ENCODE measurements around the gene CARD19. TPM values are rescaled to one million over a fixed set of nuclear protein-coding genes. Genes with fewer than 3 reads are reported as not detected.
"Not testable (repeated sequence)": the region's sequence is repeated elsewhere in the genome, so short reads cannot be mapped to it uniquely, and the experiment has no call there.

The CARD19 gene
- total RNA-seq, 4 donors from 2014 or later, result 53.4 to 93.6 (median 60.7) TPM

GRCh38 chr9:93115486-93116071 lies 19.6 kb downstream of the CARD19 start:
- DNase-seq (ENCODE audit: low spot score in 2 of 2), result no peak

GRCh38 chr9:93116072-93116961 lies 20.3 kb downstream of the CARD19 start:
- no peak for TF ChIP-seq CTCF (IDR thresholded peaks at IDR 0.05)
- TF ChIP-seq EP300 (IDR thresholded peaks at IDR 0.05), result peak; percentile 37 to 84
- H3K27ac ChIP-seq, result peak overlapping the region in 3 of 4 donors; percentile 55 to 85 (median 83)
- 47 to 55% methylated on average over 15 to 17 of the region's 17 CpGs for WGBS, 2 donors
- peaks cover 0 to 44% (median 5%) of the 10 kb centered on the region in 3 donors for H3K36me3 ChIP-seq
- peaks cover 0 to 33% (median 26%) of the 10 kb centered on the region in 4 donors for H3K4me1 ChIP-seq
- no peaks in the 10 kb centered on the region for H3K27me3 ChIP-seq
- no peak overlapping the region for H3K4me3 ChIP-seq
- H3K9me3 ChIP-seq, result no peaks in the 10 kb centered on the region
- peak in 1 of 2 donors; percentile 70 for DNase-seq (ENCODE audit: low spot score in 2 of 2)

More at GRCh38 chr9:93115486-93116071, 19.6 kb downstream of the CARD19 start:
- no peaks in the 10 kb centered on the region for H3K27me3 ChIP-seq
- no peak overlapping the region for H3K4me3 ChIP-seq
- TF ChIP-seq EP300 (IDR thresholded peaks at IDR 0.05), result no peak
- no peak for TF ChIP-seq CTCF (IDR thresholded peaks at IDR 0.05)
- no peak for TF ChIP-seq POLR2A (IDR thresholded peaks at IDR 0.05)
- no peaks in the 10 kb centered on the region for H3K9me3 ChIP-seq
- H3K27ac ChIP-seq, result peak overlapping the region in 1 of 4 donors; percentile 83
- 15 to 34% methylated on average over 2 to 3 of the region's 3 CpGs for WGBS, 2 donors
- H3K36me3 ChIP-seq, result peaks cover 0 to 44% (median 11%) of the 10 kb centered on the region in 3 donors
- H3K4me1 ChIP-seq, result peaks cover 0 to 29% (median 22%) of the 10 kb centered on the region in 4 donors

- H3K27ac ChIP-seq; H3K4me3 ChIP-seq; DNase-seq (ENCODE audit: low spot score in 2 of 2); H3K27me3 ChIP-seq; H3K9me3 ChIP-seq: not testable (repeated sequence)
- H3K36me3 ChIP-seq, result peaks cover 0 to 44% (median 0%) of the 10 kb centered on the region in 3 donors
- 86% methylated on average over 9 of the region's 9 CpGs for WGBS, 2 donors
- H3K4me1 ChIP-seq, result peaks cover 0 to 37% (median 26%) of the 10 kb centered on the region in 4 donors
These were observed 21.5 kb downstream of the CARD19 start for GRCh38 chr9:93117521-93117920.

- H3K4me3 ChIP-seq, result no peak overlapping the region
- H3K27me3 ChIP-seq, result no peaks in the 10 kb centered on the region
- no peaks in the 10 kb centered on the region for H3K9me3 ChIP-seq
- TF ChIP-seq POLR2A (IDR thresholded peaks at IDR 0.05) (no peak), CTCF (IDR thresholded peaks at IDR 0.05) (no peak), EP300 (IDR thresholded peaks at IDR 0.05) (no peak)
- peaks cover 0 to 44% (median 0%) of the 10 kb centered on the region in 3 donors for H3K36me3 ChIP-seq
- peaks cover 0 to 37% (median 26%) of the 10 kb centered on the region in 4 donors for H3K4me1 ChIP-seq
- 93 to 98% methylated on average over 12 of the region's 12 CpGs for WGBS, 2 donors
- DNase-seq (ENCODE audit: low spot score in 2 of 2), result peak in 1 of 2 donors; percentile 9
- H3K27ac ChIP-seq, result no peak overlapping the region
These were observed 22.2 kb downstream of the CARD19 start for GRCh38 chr9:93117924-93118862.
